ENCODE measurements around the gene DYNLT4. TPM values are rescaled to one million over a fixed set of nuclear protein-coding genes. Genes with fewer than 3 reads are reported as not detected.

Gene DYNLT4
- total RNA-seq, 4 donors from 2014 or later: 1.4 TPM; not detected in 3

GRCh38 chr1:44780583-44781121 is 26.5 kb downstream of the DYNLT4 start:
- in situ Hi-C loops (cut with MboI; ENCODE audit: low pct_ligation_motif_present in 1 of 4, low pct_unique_long_range_greater_than_20kb in 1 of 4, low sequenced_read_pairs in 3 of 4): loop anchor here in 2 of 4 donors (25.0 kb wide), 2 partner anchors 232 to 532 kb away; partner anchors contain the start of genes HECTD3 (in 1 of the 2) and UROD (in 1 of the 2)
- H3K4me1 ChIP-seq: peaks cover 16 to 40% (median 29%) of the 10 kb centered on the region in 4 donors
- no peak for DNase-seq
- WGBS, 2 donors (ENCODE audit: low coverage in 1 of 2): 91 to 94% methylated on average over 11 to 14 of the region's 14 CpGs
- no peaks in the 10 kb centered on the region for H3K27me3 ChIP-seq
- H3K9me3 ChIP-seq: no peaks in the 10 kb centered on the region
- intact Hi-C loops (cut with DNase I; ENCODE audit: low total_unique reads): loop anchor here (10.0 kb wide), 1 partner anchor 54 kb away; no protein-coding TSS in a partner anchor
- H3K27ac ChIP-seq: no peak overlapping the region
- peaks cover 0 to 20% (median 4%) of the 10 kb centered on the region in 4 donors for H3K36me3 ChIP-seq
- TF ChIP-seq CTCF (IDR thresholded peaks at IDR 0.05) (no peak), POLR2AphosphoS5 (IDR thresholded peaks at IDR 0.05) (no peak), POLR2A (IDR thresholded peaks at IDR 0.05) (no peak), EP300 (IDR thresholded peaks at IDR 0.05; ENCODE audit: low read depth) (no peak)
- no peak overlapping the region for H3K4me3 ChIP-seq

DNA sequence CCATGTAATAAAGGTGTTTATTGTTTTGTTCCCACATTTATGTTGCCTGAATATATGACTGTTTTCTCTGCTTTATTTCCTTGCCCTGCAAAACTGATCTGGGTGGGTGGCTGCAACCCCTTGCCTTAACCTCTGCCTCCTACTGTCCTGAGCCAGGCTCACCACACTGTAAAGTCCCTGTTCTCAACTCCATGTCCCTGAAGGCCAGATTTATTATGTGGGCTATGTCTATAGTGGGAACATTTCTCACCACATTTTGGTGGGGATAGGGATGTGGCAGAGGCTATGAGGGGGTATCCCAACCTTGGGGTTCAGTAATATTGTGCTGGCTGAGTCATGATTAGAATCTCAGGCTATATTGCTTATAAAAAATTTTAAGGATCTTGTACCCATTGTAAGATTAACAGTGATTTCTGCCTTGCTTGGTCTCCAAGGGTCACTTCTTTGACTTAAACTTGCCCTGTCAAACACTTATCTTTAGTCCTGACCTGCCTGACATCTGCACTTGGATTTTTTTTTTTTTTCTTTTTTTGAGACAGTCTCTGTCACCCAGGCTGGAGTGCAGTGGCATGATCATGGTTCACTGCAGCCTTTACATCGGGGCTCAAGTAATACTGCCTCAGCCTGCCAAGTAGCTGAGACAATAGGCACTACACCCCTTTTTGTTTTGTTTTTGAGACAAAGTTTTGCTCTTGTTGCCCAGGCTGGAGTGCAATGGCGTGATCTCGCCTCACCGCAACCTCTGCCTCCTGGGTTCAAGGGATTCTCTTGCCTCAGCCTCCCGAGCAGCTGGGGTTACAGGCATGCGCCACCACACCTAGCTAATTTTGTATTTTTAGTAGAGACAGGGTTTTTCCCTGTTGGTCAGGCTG is 28.2 kb downstream of the DYNLT4 start:
- Histone ChIP-seq H3K4me3 (no peak overlapping the region), H3K4me1 (peaks cover 9 to 36% (median 26%) of the 10 kb centered on the region in 4 donors), H3K27ac (no peak overlapping the region), H3K27me3 (no peaks in the 10 kb centered on the region), H3K9me3 (no peaks in the 10 kb centered on the region), H3K36me3 (peaks cover 0 to 20% (median 4%) of the 10 kb centered on the region in 4 donors)
- no peak for DNase-seq
- in situ Hi-C loops (cut with MboI; ENCODE audit: low pct_ligation_motif_present in 1 of 4, low pct_unique_long_range_greater_than_20kb in 1 of 4, low sequenced_read_pairs in 3 of 4): loop anchor here in 2 of 4 donors (25.0 kb wide), 2 partner anchors 233 to 533 kb away; partner anchors contain the start of genes HECTD3 (in 1 of the 2) and UROD (in 1 of the 2)
- intact Hi-C loops (cut with DNase I; ENCODE audit: low total_unique reads): loop anchor here (5.0 kb wide), 1 partner anchor 523 kb away; no protein-coding TSS in a partner anchor
- no peak for TF ChIP-seq POLR2AphosphoS5 (IDR thresholded peaks at IDR 0.05)
- no peak for TF ChIP-seq POLR2A (IDR thresholded peaks at IDR 0.05)
- no peak for TF ChIP-seq EP300 (IDR thresholded peaks at IDR 0.05; ENCODE audit: low read depth)
- no peak for TF ChIP-seq CTCF (IDR thresholded peaks at IDR 0.05)
- 95% methylated on average over 6 of the region's 6 CpGs; no CpG with 5 or more reads in 1 of the 2 donors for WGBS, 2 donors (ENCODE audit: low coverage in 1 of 2)

DNA sequence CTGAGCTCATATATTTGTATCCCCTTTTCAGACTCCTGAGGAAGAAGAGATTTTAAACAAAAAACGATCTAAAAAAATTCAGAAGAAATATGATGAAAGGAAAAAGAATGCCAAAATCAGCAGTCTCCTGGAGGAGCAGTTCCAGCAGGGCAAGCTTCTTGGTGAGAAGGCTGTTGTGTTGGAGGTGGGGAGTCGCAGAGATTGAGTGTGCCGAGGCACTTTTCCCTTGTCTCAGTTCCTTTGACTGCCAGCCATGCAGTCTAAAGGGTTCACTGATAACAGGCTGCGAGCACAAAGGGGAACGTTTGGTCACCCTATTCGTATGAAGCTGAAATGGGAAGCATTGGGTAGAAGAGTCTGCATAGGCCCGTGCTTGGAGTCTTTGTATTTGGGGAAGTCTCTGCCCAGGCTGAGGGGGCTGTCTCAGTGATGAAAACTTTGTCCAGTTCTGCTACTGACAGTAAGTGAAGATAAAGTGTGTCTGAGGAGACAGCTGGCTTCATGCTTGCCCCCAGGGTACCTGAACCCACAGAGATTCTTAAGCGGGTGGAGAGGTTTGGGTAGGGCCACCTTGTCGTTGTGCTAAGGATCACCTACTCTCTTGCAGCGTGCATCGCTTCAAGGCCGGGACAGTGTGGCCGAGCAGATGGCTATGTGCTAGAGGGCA is 29.0 kb downstream of the DYNLT4 start:
- Histone ChIP-seq H3K4me1 (peaks cover 9 to 29% (median 21%) of the 10 kb centered on the region in 4 donors), H3K27me3 (no peaks in the 10 kb centered on the region), H3K27ac (no peak overlapping the region), H3K9me3 (no peaks in the 10 kb centered on the region), H3K4me3 (no peak overlapping the region), H3K36me3 (peaks cover 0 to 20% (median 4%) of the 10 kb centered on the region in 4 donors)
- TF ChIP-seq EP300 (IDR thresholded peaks at IDR 0.05; ENCODE audit: low read depth): no peak
- no peak for TF ChIP-seq POLR2A (IDR thresholded peaks at IDR 0.05)
- TF ChIP-seq CTCF (IDR thresholded peaks at IDR 0.05): no peak
- no peak for TF ChIP-seq POLR2AphosphoS5 (IDR thresholded peaks at IDR 0.05)
- in situ Hi-C loops (cut with MboI; ENCODE audit: low pct_ligation_motif_present in 1 of 4, low pct_unique_long_range_greater_than_20kb in 1 of 4, low sequenced_read_pairs in 3 of 4): loop anchor here in 2 of 4 donors (25.0 kb wide), 2 partner anchors 234 to 534 kb away; partner anchors contain the start of genes HECTD3 (in 1 of the 2) and UROD (in 1 of the 2)
- 72 to 87% methylated on average over 4 to 13 of the region's 13 CpGs for WGBS, 2 donors (ENCODE audit: low coverage in 1 of 2)
- DNase-seq: no peak
- intact Hi-C loops (cut with DNase I; ENCODE audit: low total_unique reads): loop anchor here (5.0 kb wide), 1 partner anchor 524 kb away; no protein-coding TSS in a partner anchor
